Measurements from ENCODE around the gene TNNT1.
"Not testable (repeated sequence)": the region's sequence is repeated elsewhere in the genome, so short reads cannot be mapped to it uniquely, and the experiment has no call there.

TNNT1 gene

DNA sequence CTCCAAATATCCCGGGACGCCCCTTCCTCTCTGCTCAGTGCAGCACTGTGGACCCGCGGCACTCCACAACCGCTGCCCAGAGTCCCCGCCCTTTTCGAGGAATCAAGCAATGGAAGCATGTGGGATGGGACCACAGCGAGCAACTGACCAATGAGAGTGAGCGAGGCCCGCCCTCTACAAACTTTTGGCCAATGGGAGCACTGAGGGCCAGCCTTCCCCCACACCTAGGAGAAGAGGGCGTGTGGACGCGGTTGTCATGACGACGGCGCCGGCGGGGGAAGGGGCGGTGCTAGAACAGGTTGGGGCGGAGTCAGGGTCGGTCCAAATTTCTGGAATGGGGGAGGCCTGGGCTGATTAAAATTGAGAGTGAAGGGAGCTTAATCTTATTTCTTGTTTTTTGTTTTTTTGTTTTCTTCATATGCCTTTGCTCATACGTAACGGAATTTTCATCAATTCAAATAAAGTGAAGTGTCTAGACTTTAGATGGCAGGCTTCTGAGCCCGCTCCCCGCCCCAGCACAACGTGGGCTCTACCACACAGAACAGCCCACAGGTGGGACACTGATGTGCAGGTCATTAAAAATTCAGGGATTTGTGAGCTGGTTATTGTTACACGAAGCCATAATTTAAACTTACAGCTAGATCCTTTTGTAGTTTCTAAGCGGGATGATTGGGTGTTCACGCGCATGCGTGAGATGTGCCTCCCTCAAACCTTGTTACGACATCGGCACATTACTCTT, 17.7 kb upstream of the TNNT1 start, which contains the start of gene DNAAF3:
DNAAF3 (minus strand) TSS at position 84 of the 739 bp plus-strand sequence. CDS start 200 bp downstream, outside the sequence.
- peak; percentile 81 for DNase-seq

DNA sequence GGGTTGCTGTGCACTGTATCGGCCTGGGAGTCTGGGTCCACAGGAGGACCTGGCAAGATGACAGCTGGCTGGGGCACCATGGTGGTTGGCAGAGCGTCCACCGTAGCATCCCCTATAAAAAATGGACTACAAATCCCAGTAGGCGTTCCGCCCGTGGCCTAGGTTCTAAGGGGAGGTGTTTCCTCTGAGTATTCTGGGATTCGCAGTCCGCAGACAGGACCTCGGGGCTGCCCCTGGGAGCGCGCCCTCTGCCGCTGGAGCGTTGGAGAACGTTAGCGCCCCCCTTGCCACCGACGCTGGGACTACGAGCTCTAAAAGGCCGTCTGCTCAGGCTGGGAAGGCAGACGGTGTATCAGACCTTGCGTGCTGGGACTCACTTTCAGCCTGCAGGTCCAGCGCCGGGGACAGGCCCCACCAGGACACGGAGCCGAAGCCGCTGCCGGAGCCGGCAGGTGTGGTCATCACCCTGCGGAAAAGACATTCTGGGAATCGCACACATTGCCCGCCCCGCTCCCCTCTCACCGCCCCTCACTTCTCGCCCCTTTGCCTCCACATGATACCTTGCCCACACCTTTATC, 17.0 kb upstream of the TNNT1 start:
- DNase-seq: peak; percentile 61

DNA sequence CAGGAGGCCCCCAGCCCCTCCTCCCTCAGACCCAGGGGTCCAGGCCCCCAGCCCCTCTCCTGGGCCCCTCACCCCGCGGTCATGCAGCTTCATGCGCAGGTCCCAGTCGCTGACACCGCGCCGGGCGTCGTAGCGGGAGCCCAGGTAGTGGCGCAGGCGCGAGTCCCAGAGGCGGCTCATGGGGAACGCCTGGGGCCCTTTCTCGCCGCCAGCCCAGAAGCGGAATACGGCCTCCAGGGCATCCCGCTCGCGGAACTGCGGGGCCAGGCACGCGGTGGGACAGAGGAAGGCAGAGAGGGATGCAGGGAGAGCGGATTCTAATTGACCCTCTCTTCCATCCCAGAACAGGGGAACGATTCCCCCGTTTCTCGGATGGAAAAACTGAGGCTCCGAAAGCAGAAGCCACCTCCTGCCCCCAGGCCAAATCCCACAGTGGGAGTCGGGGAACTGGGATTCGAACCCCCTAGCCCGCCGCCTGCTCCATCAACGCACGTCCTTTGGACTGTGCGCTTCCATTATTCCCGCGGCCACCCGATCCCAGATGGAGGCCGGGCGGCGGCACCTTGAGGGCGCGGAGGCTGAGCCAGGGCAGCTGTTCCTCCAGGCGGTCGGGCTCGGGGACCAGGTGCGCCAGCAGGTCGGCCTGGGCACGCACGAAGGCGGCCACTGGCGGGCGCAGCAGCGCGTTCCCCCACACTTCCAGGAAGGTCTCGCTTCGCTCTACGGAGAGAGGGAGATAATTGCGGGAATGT, 12.7 kb upstream of the TNNT1 start:
- no peak for DNase-seq

DNA sequence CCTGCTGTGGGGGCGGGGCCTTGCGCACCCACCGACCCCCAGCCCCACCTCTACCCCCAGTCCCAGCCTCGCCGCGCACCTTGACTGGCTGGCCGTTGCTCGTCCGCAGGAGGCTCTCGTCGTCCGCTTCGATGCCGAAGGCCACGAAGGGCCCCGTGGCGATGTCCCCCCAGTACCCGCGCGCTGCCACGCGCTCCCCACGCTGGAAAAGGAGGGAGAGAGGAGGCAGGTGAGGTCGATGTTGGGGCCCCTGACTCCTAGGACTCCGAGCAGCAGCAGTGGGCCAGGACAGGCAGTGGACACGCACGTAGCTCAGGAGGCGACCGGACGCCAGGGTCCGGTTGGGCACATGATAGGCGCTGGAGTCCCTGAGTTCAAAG, 12.0 kb upstream of the TNNT1 start:
- no peak for DNase-seq

DNA sequence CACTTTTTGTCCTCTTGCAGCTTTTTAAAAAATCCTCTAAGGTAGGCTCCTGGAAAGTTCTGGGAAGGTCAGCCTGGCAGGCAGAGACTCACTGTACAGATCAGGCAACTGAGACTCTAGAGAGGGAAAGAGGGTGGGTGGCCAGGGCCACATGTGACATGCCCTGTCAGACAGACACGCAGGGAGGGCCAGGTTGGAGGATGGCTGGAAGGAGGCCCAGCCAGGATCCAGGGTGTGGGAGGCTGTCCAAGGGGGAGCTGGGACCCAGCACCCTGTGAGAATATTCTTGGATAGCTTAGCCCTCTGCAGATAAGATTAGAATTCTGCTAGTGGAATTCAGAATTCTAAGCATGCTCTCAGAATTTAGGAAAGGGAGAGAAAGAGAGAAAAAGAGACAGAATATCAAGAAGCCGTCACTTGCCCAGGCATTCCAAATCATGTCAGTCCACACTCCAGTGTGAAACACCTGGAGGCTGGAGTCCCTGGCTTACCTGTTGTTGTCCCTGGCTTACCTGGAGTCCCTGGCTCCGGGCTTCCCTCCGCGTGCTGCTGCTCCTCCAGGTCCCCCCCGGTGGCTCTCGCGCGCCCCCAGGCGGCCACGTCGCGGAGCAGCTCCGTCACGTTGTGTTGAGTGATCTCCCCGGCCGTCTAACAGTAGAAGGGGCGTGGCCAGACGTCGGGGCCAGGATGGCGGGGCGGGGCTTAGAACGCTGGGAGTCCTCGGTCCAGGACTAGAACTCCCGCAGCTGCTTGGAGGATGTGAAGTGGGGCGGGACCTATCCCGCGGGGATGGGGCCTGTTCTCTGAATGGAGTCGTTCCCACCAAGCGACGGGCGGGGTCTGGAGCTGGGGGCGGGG, 11.4 kb upstream of the TNNT1 start:
- peak; percentile 88 for DNase-seq

DNA sequence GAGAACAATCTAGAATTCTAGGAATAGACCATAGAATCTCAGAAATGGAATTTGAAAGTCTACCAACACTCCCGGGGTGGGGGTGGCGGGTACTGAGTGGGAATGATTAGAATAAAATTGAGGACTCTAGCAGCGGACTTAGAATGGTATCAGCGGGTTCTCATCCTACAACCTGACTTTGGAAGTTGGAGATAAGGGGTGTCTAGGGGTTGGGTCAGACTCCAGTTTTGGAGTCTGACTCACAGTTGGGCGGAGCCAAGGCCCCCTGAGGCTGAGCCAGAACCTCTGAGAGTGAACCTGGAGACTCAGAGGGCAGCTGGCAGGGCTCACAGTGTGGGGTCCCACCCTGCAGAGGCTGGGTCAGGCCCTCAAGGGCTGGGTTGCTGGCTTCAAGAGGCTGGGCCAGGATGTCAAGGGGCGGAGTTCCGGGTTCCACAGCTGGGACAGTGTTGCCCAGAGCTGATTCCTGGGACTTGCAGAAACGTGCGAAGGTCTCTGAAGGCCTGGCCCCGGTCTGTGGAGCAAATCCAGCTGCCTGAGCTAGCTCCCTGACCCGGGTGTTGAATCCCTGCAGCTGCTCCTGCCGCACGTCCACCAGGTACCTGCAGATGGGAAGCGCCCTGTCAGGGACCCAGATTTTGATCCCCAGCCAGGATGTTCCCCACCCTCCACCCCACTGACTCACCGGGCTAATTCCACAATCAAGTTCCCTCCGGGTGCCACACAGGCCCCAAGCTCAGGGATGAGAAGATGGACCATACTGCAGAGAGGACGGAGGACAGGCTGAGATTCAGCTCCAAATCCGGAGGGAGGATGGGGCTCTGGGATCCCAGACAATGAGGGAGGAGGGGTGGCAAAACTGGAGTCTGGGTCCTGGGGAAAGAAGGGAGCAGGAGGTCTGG, 10.1 kb upstream of the TNNT1 start:
- no peak for DNase-seq

DNA sequence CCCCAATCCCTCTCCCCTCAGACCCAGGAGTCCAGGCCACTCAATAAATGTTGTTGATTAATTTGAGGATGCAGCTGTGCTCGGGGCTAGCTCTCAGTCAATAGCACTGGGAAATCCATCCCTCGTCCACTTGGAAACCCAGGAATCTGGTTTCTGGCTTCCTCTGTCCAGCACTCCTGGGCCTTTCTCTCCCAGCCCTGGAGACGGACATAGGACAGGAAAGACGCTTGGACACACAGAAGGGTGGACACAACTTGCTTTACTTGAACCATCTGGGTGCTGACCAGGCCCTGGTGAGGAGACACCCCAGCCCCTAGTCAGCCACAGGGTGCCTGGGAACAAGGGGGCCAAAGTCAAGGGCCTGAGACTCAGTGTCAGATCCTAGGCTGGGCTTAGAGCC, 9.4 kb upstream of the TNNT1 start:
- DNase-seq: no peak

DNA sequence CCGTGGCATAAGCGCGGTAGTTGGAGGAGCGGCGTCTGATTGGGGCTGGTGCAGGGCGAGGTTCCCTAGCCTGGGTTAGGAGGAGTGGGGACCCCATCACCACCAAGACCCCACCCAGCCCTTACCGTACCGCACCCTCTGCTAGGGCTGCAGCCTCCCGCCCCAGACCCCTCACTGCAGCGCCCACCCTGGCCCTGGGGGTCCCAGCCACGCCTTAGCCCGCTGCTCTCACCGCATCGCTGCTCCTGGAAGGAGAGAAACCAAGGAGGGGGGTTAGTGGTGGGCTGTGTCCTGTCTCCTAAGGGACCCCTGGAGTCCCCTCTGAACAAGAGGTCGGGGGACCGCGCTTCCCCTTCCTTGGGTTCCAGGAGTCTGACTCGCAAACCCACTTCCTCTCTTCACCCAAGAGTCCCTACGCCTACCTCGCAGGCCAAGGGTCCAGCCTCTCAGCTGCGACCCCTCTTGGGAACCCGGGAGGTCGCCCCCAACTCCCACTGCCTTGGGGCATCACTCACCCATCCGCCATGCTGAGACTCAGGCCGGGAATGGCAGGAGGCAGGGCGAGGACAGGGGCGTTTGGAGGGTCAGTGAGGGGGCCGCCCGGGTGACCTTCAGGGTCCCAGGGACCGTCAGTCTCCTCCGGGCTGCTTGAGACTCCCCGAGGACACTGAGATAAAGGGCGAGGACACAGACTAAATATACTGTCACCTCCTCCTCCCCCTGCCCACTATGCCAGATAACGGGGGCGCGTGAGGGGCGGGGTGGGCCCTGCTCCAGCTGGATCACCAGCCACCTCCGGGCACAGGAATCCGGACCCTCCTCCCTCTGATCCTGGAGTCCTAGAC, 8.3 kb upstream of the TNNT1 start, which contains the start of gene TNNI3:
TNNI3 (minus strand) TSS at position 669 of the 845 bp plus-strand sequence; CDS start at position 526, 143 bp downstream.
- DNase-seq: no peak

DNA sequence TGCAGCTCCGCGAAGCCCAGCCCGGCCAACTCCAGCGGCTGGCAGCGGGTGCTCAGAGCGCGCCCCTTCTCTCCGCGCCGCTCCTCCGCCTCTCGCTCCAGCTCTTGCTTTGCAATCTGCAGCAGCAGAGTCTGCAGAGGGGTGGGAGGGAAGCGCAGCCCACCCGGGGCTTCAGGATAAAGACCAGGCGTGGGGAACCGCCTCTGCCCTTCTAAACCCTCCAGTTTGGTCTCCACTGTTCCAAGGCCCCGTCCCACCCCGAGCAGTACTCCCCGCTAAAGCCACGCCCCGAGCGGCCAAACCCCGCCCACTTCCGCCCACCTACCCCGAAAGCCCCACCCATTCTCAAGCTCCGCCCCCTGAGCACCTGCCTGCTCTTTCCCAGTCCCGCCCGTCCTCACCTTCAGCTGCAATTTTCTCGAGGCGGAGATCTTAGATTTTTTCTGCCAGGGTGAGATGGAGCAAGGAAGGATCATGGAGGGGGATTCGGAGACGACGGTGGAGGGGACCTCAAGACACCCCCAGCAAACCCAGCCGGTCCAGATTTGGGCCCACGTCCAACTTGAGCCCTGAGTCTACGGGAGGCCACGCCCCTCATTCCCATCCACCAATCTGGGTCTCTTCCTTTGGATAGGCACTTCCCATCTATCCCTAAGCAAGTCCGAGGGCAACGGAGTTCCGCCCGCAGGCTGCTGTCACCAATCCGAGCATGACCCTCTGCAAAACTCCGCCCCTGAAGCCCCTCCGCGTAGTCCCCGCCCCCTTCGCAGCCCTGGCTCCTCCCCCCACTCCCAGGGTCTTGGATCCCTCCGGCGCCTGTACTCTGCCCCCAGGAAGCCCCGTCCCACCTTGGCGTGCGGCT, 7.4 kb upstream of the TNNT1 start:
- peak; percentile 33 for DNase-seq

DNA sequence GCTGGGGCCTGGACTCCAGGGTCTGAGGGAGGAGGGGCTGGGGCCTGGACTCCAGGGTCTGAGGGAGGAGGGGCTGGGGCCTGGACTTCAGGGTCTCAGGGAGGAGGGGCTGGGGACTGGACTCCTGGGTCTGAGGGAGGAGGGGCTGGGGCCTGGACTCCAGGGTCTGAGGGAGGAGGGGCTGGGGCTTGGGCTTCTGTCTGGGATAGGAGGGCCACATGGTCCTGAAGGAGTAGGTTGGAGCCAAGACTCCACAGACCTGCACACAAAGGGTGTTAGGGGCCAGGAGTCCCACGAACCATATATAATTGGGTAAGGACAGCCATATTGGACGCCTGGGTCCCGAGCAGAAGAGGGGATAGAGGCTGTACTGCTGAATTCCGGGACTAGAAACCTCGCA, 6.8 kb upstream of the TNNT1 start:
- DNase-seq: not testable (repeated sequence)

DNA sequence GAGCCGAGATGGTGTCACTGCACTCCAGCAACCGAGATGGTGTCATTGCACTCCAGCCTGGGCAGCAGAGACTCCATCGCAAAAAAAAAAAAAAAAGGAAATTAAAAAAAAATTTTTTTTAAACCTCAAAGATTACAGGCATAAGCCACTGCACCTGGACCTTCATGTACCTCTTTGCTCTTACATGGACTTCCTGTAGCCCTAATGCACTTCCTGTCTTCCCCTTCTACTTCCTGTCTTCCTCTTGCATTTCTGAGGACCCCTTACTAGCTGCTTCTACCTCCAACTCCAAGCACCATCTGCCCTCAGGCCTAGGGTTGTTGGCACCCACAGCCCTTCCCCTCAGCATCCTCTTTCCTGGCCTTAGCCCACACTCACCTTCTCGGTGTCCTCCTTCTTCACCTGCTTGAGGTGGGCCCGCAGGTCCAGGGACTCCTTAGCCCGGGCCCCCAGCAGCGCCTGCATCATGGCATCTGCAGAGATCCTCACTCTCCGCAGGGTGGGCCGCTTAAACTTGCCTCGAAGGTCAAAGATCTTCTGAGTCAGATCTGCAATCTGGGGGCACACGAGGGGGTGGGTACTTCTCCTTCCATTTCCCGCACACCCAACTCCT, 4.8 kb upstream of the TNNT1 start:
- no peak for DNase-seq

DNA sequence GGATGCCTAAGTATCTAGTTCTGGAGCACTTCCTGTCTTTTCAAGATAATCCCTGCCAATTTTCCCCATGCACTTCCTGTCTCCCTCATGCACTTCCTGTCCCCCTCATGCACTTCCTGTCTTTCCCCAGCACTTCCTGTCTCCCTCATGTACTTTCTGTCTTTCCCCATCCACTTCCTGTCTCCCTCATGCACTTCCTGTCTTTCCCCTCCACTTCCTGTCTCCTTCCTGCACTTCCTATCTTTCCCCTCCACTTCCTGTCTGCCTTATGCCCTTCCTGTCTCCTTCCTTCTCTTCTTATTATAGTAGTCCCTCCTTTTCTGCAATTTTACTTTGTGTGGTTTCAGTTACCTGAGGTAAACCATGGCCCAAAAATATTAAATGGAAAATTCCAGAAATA, 3.0 kb upstream of the TNNT1 start:
- no peak for DNase-seq

DNA sequence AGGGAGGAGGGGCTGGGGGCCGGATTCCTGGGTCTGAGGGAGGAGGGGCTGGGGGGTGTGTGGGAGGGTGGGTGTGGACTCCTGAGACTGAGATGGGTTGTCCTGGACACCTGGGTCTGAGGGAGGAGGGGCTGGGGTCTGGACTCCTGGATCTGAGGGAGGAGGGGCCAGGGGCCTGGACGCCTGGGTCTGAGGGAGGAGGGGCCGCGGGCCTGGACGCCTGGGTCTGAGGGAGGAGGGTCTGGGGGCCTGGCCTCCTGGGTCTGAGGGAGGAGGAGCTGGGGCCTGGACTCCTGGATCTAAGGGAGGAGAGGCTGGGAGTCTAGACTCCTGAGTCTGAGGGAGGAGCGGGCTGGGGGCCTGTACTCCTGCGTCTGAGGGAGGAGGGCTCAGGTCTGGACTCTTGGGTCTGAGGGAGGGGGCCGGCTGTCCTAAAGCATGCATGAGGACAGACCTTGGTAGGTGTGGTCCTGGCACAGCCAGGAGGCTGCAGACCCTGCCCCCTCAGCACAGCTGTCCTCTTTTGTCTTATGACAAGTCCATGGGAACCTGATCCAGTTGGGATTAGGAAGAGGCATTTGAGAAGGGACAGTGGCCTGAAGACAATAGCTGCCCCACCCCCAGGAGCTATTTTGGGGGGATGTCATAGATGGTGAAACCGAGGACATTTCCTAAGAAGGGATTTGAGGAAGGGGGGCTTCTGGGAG, 1.3 kb downstream of the TNNT1 start:
- DNase-seq: no peak

DNA sequence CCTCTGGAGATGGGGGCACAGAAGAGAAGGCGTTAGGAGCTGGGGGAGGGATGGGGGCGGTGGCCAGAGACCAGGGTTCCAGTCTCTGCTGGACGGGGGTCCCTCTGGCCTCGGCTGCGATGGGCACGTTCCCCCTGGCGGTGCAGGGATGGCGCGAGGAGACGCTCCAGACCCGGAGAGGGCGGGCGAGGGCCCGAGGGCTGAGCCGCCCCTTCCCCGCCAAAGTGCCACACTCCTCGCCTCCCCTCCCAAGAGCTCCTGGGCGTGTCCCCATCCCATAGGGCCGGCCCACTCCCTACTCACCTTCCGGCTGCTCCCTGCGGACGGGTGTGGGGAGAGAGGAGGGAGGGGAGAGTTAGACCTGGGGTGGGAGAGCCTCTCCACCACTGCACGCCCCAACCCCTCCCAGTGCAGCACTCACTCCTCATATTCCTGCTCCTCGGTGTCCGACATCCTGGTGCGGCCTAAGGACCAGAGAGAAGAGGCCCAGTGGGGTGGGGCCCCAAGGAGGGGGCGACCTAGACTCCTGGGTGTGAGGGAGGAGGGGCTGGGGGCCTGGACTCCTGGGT, 2.2 kb downstream of the TNNT1 start:
- DNase-seq: no peak

DNA sequence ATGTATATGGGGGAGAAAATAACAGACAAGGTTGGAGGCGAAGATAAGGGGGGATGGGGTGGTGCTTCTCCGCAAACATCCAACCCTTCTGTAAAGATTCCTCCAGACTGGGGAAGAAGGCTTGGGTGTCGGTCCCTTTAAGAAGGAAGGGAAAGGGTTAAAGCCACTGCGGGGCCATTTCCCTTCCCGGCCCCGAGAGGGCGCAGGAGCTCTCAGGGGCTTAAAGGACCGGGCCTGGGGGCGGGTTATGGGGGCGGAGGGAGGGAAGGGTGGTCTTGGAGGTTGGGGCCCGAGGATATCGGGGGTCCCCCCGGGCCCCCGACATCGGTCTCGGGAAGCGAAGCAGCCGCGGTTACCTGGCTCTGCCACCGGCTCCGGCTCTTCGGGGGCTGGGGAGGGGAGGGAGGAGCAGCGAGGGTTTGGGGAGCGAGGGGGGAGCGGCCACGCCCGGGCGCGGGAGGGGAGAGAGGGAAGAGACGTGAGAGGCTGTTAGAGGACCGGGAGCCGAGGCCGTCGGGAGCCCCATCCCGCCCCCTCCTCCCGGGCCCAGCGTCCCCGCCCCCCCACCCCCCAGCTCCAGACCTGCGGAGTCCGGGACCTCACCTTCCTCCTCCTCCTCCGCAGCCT, 2.8 kb downstream of the TNNT1 start:
- DNase-seq: peak; percentile 20

DNA sequence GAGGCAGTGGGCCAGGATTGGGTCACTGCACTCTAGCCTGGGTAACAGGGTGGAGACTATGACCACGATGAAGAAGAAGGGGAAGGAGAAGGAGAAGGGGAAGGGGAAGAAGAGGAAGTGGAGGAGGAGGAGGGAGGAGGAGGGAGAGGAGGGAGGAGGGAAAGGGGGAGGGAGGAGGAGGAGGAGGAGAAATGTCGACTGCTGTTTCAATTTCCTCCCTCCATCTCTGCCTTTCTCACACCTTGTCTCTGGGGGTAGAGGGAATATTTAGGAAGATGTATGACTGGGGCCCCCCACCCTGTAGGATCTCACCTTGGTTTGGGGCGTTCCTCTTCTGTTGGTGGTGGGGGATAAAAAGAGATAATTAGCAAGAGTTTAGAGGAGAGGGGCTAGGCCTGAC, 3.8 kb downstream of the TNNT1 start:
- no peak for DNase-seq

DNA sequence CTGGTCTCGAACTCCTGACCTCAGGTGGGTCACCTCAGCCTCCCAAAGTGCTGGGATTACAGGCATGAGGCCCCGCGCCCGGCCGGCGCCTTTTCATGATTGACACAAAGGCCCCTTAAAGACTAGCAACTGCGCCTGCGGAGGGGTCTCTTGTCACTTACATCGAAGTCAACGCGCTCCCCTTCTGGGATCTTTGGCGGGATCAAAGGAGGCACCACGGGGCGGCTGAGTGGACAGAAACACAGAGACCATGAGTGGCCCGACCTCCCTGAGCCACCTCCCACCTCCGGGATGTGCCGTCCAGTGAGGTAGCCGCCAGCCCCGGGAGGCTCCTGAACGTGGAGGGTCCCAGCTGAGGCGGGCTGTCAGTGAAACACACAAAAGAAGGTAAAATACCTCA, 7.3 kb downstream of the TNNT1 start:
- no peak for DNase-seq

DNA sequence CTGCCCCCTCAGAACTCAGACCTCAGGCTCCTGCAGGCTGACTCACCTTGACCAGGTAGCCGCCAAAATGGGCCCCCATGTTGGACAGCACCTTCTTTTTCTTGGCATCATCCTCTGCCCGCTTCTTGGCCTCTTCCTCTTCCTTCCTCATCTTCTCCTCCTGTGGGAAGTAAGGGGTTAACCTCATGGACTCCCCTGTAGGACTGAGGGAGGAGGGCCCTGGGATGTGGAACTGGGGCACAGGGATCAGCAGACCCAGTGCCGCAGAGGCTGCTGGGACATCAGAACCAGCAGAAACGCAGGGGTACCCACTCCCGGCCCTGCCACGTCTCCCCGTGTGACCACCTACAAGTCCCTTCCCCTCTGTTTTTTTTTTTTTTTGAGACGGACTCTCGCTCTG, 11.1 kb downstream of the TNNT1 start:
- no peak for DNase-seq

All from CD4-positive, alpha-beta T cell treated with Interleukin-10 for 1 hour (primary cell).